ENCODE measurements around the gene KRT34.

Gene KRT34

GRCh38 chr17:41416479-41416878 lies 34.4 kb upstream of the KRT34 start:
- Histone ChIP-seq H2AFZ (ENCODE audit: low read depth, low read length) (no peak overlapping the region), H3K4me1 (ENCODE audit: insufficient read depth, low read length) (no peaks in the 10 kb centered on the region), H3K27me3 (ENCODE audit: insufficient read depth, low read length) (no peaks in the 10 kb centered on the region), H3K9me3 (ENCODE audit: low read length) (no peaks in the 10 kb centered on the region), H3K36me3 (ENCODE audit: insufficient read depth, low read length) (no peaks in the 10 kb centered on the region), H3K4me3 (ENCODE audit: low read length) (no peak overlapping the region)

- no peaks in the 10 kb centered on the region for H3K27me3 ChIP-seq (ENCODE audit: insufficient read depth, low read length)
- no peaks in the 10 kb centered on the region for H3K9me3 ChIP-seq (ENCODE audit: low read length)
- H2AFZ ChIP-seq (ENCODE audit: low read depth, low read length): no peak overlapping the region
- no peaks in the 10 kb centered on the region for H3K4me1 ChIP-seq (ENCODE audit: insufficient read depth, low read length)
- H3K36me3 ChIP-seq (ENCODE audit: insufficient read depth, low read length): no peaks in the 10 kb centered on the region
- H3K4me3 ChIP-seq (ENCODE audit: low read length): no peak overlapping the region
Observed at GRCh38 chr17:41415833-41416335, 33.8 kb upstream of the KRT34 start.

- Histone ChIP-seq H3K9me3 (ENCODE audit: low read length) (no peaks in the 10 kb centered on the region), H3K4me3 (ENCODE audit: low read length) (no peak overlapping the region), H3K36me3 (ENCODE audit: insufficient read depth, low read length) (no peaks in the 10 kb centered on the region), H3K27me3 (ENCODE audit: insufficient read depth, low read length) (no peaks in the 10 kb centered on the region), H3K4me1 (ENCODE audit: insufficient read depth, low read length) (no peaks in the 10 kb centered on the region), H2AFZ (ENCODE audit: low read depth, low read length) (no peak overlapping the region)
Observed at GRCh38 chr17:41415411-41415810, 33.3 kb upstream of the KRT34 start.

GRCh38 chr17:41413982-41414381 lies 31.9 kb upstream of the KRT34 start:
- no peaks in the 10 kb centered on the region for H3K4me1 ChIP-seq (ENCODE audit: insufficient read depth, low read length)
- H2AFZ ChIP-seq (ENCODE audit: low read depth, low read length): no peak overlapping the region
- no peak overlapping the region for H3K4me3 ChIP-seq (ENCODE audit: low read length)
- H3K27me3 ChIP-seq (ENCODE audit: insufficient read depth, low read length): no peaks in the 10 kb centered on the region
- no peaks in the 10 kb centered on the region for H3K9me3 ChIP-seq (ENCODE audit: low read length)
- H3K36me3 ChIP-seq (ENCODE audit: insufficient read depth, low read length): no peaks in the 10 kb centered on the region

GRCh38 chr17:41413353-41413957 lies 31.3 kb upstream of the KRT34 start:
- Histone ChIP-seq H3K9me3 (ENCODE audit: low read length) (no peaks in the 10 kb centered on the region), H3K36me3 (ENCODE audit: insufficient read depth, low read length) (no peaks in the 10 kb centered on the region), H3K4me3 (ENCODE audit: low read length) (no peak overlapping the region), H2AFZ (ENCODE audit: low read depth, low read length) (no peak overlapping the region), H3K27me3 (ENCODE audit: insufficient read depth, low read length) (no peaks in the 10 kb centered on the region), H3K4me1 (ENCODE audit: insufficient read depth, low read length) (no peaks in the 10 kb centered on the region)

- no peaks in the 10 kb centered on the region for H3K4me1 ChIP-seq (ENCODE audit: insufficient read depth, low read length)
- no peaks in the 10 kb centered on the region for H3K27me3 ChIP-seq (ENCODE audit: insufficient read depth, low read length)
- no peaks in the 10 kb centered on the region for H3K9me3 ChIP-seq (ENCODE audit: low read length)
- no peak overlapping the region for H3K4me3 ChIP-seq (ENCODE audit: low read length)
- H3K36me3 ChIP-seq (ENCODE audit: insufficient read depth, low read length): no peaks in the 10 kb centered on the region
- H2AFZ ChIP-seq (ENCODE audit: low read depth, low read length): no peak overlapping the region
Observed at GRCh38 chr17:41411072-41411840, 29.1 kb upstream of the KRT34 start.

GRCh38 chr17:41407226-41407625 lies 25.1 kb upstream of the KRT34 start:
- no peaks in the 10 kb centered on the region for H3K36me3 ChIP-seq (ENCODE audit: insufficient read depth, low read length)
- H2AFZ ChIP-seq (ENCODE audit: low read depth, low read length): no peak overlapping the region
- H3K27me3 ChIP-seq (ENCODE audit: insufficient read depth, low read length): no peaks in the 10 kb centered on the region
- H3K4me3 ChIP-seq (ENCODE audit: low read length): no peak overlapping the region
- no peaks in the 10 kb centered on the region for H3K4me1 ChIP-seq (ENCODE audit: insufficient read depth, low read length)
- H3K9me3 ChIP-seq (ENCODE audit: low read length): no peaks in the 10 kb centered on the region

- no peaks in the 10 kb centered on the region for H3K36me3 ChIP-seq (ENCODE audit: insufficient read depth, low read length)
- no peaks in the 10 kb centered on the region for H3K4me1 ChIP-seq (ENCODE audit: insufficient read depth, low read length)
- no peak overlapping the region for H2AFZ ChIP-seq (ENCODE audit: low read depth, low read length)
- no peaks in the 10 kb centered on the region for H3K9me3 ChIP-seq (ENCODE audit: low read length)
- H3K27me3 ChIP-seq (ENCODE audit: insufficient read depth, low read length): no peaks in the 10 kb centered on the region
- H3K4me3 ChIP-seq (ENCODE audit: low read length): no peak overlapping the region
Observed at GRCh38 chr17:41406205-41406604, 24.1 kb upstream of the KRT34 start.

- Histone ChIP-seq H2AFZ (ENCODE audit: low read depth, low read length) (no peak overlapping the region), H3K4me3 (ENCODE audit: low read length) (no peak overlapping the region), H3K36me3 (ENCODE audit: insufficient read depth, low read length) (no peaks in the 10 kb centered on the region), H3K27me3 (ENCODE audit: insufficient read depth, low read length) (no peaks in the 10 kb centered on the region), H3K4me1 (ENCODE audit: insufficient read depth, low read length) (no peaks in the 10 kb centered on the region), H3K9me3 (ENCODE audit: low read length) (no peaks in the 10 kb centered on the region)
Observed at GRCh38 chr17:41404024-41404671, 22.0 kb upstream of the KRT34 start.

- Histone ChIP-seq H3K27me3 (ENCODE audit: insufficient read depth, low read length) (no peaks in the 10 kb centered on the region), H3K9me3 (ENCODE audit: low read length) (no peaks in the 10 kb centered on the region), H3K4me3 (ENCODE audit: low read length) (no peak overlapping the region), H2AFZ (ENCODE audit: low read depth, low read length) (no peak overlapping the region), H3K4me1 (ENCODE audit: insufficient read depth, low read length) (no peaks in the 10 kb centered on the region), H3K36me3 (ENCODE audit: insufficient read depth, low read length) (no peaks in the 10 kb centered on the region)
Observed at GRCh38 chr17:41403404-41404023, 21.4 kb upstream of the KRT34 start.

- no peaks in the 10 kb centered on the region for H3K4me1 ChIP-seq (ENCODE audit: insufficient read depth, low read length)
- no peak overlapping the region for H3K4me3 ChIP-seq (ENCODE audit: low read length)
- H3K9me3 ChIP-seq (ENCODE audit: low read length): no peaks in the 10 kb centered on the region
- H3K27me3 ChIP-seq (ENCODE audit: insufficient read depth, low read length): no peaks in the 10 kb centered on the region
- no peak overlapping the region for H2AFZ ChIP-seq (ENCODE audit: low read depth, low read length)
- no peaks in the 10 kb centered on the region for H3K36me3 ChIP-seq (ENCODE audit: insufficient read depth, low read length)
Observed at GRCh38 chr17:41402161-41402560, 20.1 kb upstream of the KRT34 start.

- Histone ChIP-seq H3K4me1 (ENCODE audit: insufficient read depth, low read length) (no peaks in the 10 kb centered on the region), H3K27me3 (ENCODE audit: insufficient read depth, low read length) (no peaks in the 10 kb centered on the region), H3K36me3 (ENCODE audit: insufficient read depth, low read length) (no peaks in the 10 kb centered on the region), H3K4me3 (ENCODE audit: low read length) (no peak within 1 kb of the TSS), H3K9me3 (ENCODE audit: low read length) (no peaks in the 10 kb centered on the region), H2AFZ (ENCODE audit: low read depth, low read length) (no peak within 1 kb of the TSS)
Observed at GRCh38 chr17:41396996-41397660, 15.0 kb upstream of the KRT34 start, which contains the start of gene KRT31. TSS of gene KRT31 (minus strand) at chr17:41397608. CDS start at chr17:41397539, 69 bp downstream.

All from neuron (in vitro differentiated cells).